ENCODE results near the gene DNMT1.

GRCh38 chr19:10122045-10122444, 72.7 kb downstream of the DNMT1 start:
- TF ChIP-seq EZH2 (IDR thresholded peaks at IDR 0.05; ENCODE audit: low read depth) (no peak), CTCF (conservative IDR thresholded peaks at IDR 0.05) (no peak)
